IMR-90 (cell line): Measurements from ENCODE around the gene CXCR2. TPM values are rescaled to one million over a fixed set of nuclear protein-coding genes. Genes with fewer than 3 reads are reported as not detected.

Experiments
- ATAC-seq: fragments of 200-7000 bp; cut with Tn5 transposase; 2 replicates; pipeline ENCODE4 v1.9.1; 2020; ENCODE audit warnings: low read depth, mild to moderate bottlenecking, moderate library complexity
- BruUV-seq: library from RNA; stranded (reverse); fragments of 400-500 nt; replicated peaks from 2 replicates; lab custom pipeline; 2021; lab: Mats Ljungman, UMichigan
- CTCF ChIA-PET: fragments of 300-600 bp; formaldehyde crosslinking; extraction: SDS; loops from one replicate; lab custom pipeline; 2021; ENCODE audit warnings: antibody characterized with exemption; lab: Yijun Ruan, JAX
- POLR2A ChIA-PET: fragments of 300-600 bp; sonication (Branson Sonifier 250); formaldehyde crosslinking; loops from one replicate; lab custom pipeline; 2022; ENCODE audit warnings: antibody characterized with exemption; ENCODE audit not compliant: unreplicated experiment; lab: Charles Lee
- DNase-seq: peaks from one replicate; pipeline ENCODE4 v3.0.0; 2013
- H2AFZ ChIP-seq: replicated peaks from 2 replicates; pipeline ENCODE3; 2013; ENCODE audit warnings: low read length, mild to moderate bottlenecking; ENCODE audit not compliant: poor library complexity
- H2AK5ac ChIP-seq: 2 replicates; pipeline ENCODE4 v1.6.1; 2013; ENCODE audit warnings: low read depth, low read length, inconsistent platforms
- H2AK9ac ChIP-seq: replicated peaks from 2 replicates; pipeline ENCODE3; 2013; ENCODE audit warnings: mild to moderate bottlenecking, low read depth, low read length, moderate library complexity; ENCODE audit not compliant: poor library complexity
- H2BK120ac ChIP-seq: 2 replicates; pipeline ENCODE4 v1.6.1; 2013; ENCODE audit warnings: low read depth, low read length, inconsistent platforms
- H2BK15ac ChIP-seq: 3 replicates; pipeline ENCODE4 v1.6.1; 2013; ENCODE audit warnings: low read depth, low read length, inconsistent platforms
- H2BK20ac ChIP-seq: 2 replicates; pipeline ENCODE4 v1.6.1; 2013; ENCODE audit warnings: low read depth, mild to moderate bottlenecking, inconsistent platforms, low read length, moderate library complexity
- H2BK5ac ChIP-seq: 2 replicates; pipeline ENCODE4 v1.6.1; 2013; ENCODE audit warnings: mild to moderate bottlenecking, low read depth, low read length, inconsistent platforms; ENCODE audit not compliant: poor library complexity, severe bottlenecking
- H3K14ac ChIP-seq: replicated peaks from 2 replicates; pipeline ENCODE4 v1.6.1; 2013; ENCODE audit warnings: low read depth, low read length, inconsistent platforms
- H3K18ac ChIP-seq: 2 replicates; pipeline ENCODE4 v1.6.1; 2013; ENCODE audit warnings: low read depth, low read length, control low read depth
- H3K23ac ChIP-seq: 2 replicates; pipeline ENCODE4 v1.6.1; 2013; ENCODE audit warnings: low read depth, low read length, inconsistent platforms
- H3K27ac ChIP-seq: 2 replicates; pipeline ENCODE4 v1.5.1; 2013; ENCODE audit warnings: mild to moderate bottlenecking, control low read depth, low read length; ENCODE audit not compliant: insufficient read depth
- H3K27me3 ChIP-seq: 2 replicates; pipeline ENCODE4 v1.6.1; 2013; ENCODE audit warnings: low read length; ENCODE audit not compliant: control insufficient read depth, insufficient read depth
- H3K36me3 ChIP-seq: 2 replicates; pipeline ENCODE4 v1.6.1; 2013; ENCODE audit warnings: low read length, mixed read lengths; ENCODE audit not compliant: control insufficient read depth, insufficient read depth
- H3K4ac ChIP-seq: 2 replicates; pipeline ENCODE4 v1.6.1; 2013; ENCODE audit warnings: low read depth, low read length, inconsistent platforms
- H3K4me1 ChIP-seq: 2 replicates; pipeline ENCODE4 v1.6.1; 2013; ENCODE audit warnings: low read length, mixed read lengths; ENCODE audit not compliant: control insufficient read depth, insufficient read depth
- H3K4me2 ChIP-seq: 2 replicates; pipeline ENCODE4 v1.6.1; 2013; ENCODE audit warnings: low read depth, mild to moderate bottlenecking, control low read depth, low read length, moderate library complexity
- H3K4me3 ChIP-seq: 2 replicates; pipeline ENCODE4 v1.5.1; 2013; ENCODE audit warnings: low read depth, mild to moderate bottlenecking, control low read depth, low read length, moderate library complexity; ENCODE audit not compliant: insufficient read depth
- H3K56ac ChIP-seq: 2 replicates; pipeline ENCODE4 v1.6.1; 2013; ENCODE audit warnings: low read length, inconsistent platforms; ENCODE audit not compliant: insufficient read depth; ENCODE audit errors: extremely low read depth
- H3K79me1 ChIP-seq, 2 experiments: 2 replicates each; pipeline ENCODE4 v1.6.1; 2013; ENCODE audit warnings: low read length in 2 of 2, inconsistent platforms in 1 of 2, low read depth in 1 of 2
- H3K9ac ChIP-seq: 2 replicates; pipeline ENCODE4 v1.6.1; 2013; ENCODE audit warnings: low read depth, low read length, control low read depth
- H3K9me1 ChIP-seq: 2 replicates; pipeline ENCODE4 v1.6.1; 2013; ENCODE audit warnings: low read length, inconsistent platforms; ENCODE audit not compliant: insufficient read depth
- H3K9me3 ChIP-seq: 2 replicates; pipeline ENCODE4 v1.6.1; 2013; ENCODE audit warnings: low read length; ENCODE audit not compliant: control insufficient read depth, insufficient read depth
- H4K20me1 ChIP-seq: 2 replicates; pipeline ENCODE4 v1.6.1; 2013; ENCODE audit warnings: low read length, inconsistent platforms; ENCODE audit not compliant: insufficient read depth
- H4K5ac ChIP-seq: 2 replicates; pipeline ENCODE4 v1.6.1; 2013; ENCODE audit warnings: mild to moderate bottlenecking, low read depth, low read length, control low read depth
- H4K8ac ChIP-seq, 2 experiments: 2 replicates each; pipeline ENCODE4 v1.6.1; 2013; ENCODE audit warnings: low read depth in 2 of 2, low read length in 2 of 2, control low read depth in 1 of 2, inconsistent platforms in 1 of 2
- H4K91ac ChIP-seq: 2 replicates; pipeline ENCODE4 v1.6.1; 2013; ENCODE audit warnings: low read depth, low read length, inconsistent platforms; ENCODE audit not compliant: insufficient read depth
- BHLHE40 ChIP-seq: fragments of 150-350 bp; IDR thresholded peaks from 2 replicates; pipeline ENCODE4 v1.6.1; 2016; ENCODE audit warnings: mild to moderate bottlenecking, low read depth, low read length
- CEBPB ChIP-seq: IDR thresholded peaks from 2 replicates; pipeline ENCODE4 v1.6.1; 2012; ENCODE audit warnings: low read depth, low read length, improper control_type of control experiment
- CHD1 ChIP-seq: IDR thresholded peaks from 2 replicates; pipeline ENCODE4 v1.6.1; 2012; ENCODE audit warnings: low read depth, low read length, improper control_type of control experiment
- CTCF ChIP-seq: conservative IDR thresholded peaks from 2 replicates; pipeline ENCODE4 v1.5.1; 2012; ENCODE audit warnings: mild to moderate bottlenecking, low read depth, low read length, improper control_type of control experiment
- ELK1 ChIP-seq: fragments of 150-350 bp; IDR thresholded peaks from 2 replicates; pipeline ENCODE4 v1.6.1; 2016; ENCODE audit warnings: low read depth, mild to moderate bottlenecking, low read length, moderate library complexity, borderline replicate concordance
- FOS ChIP-seq: fragments of 150-350 bp; IDR thresholded peaks from 2 replicates; pipeline ENCODE4 v1.6.1; 2016; ENCODE audit warnings: low read depth, low read length
- MAFK ChIP-seq: IDR thresholded peaks from 2 replicates; pipeline ENCODE4 v1.6.1; 2012; ENCODE audit warnings: low read depth, low read length, improper control_type of control experiment
- MAZ ChIP-seq: IDR thresholded peaks from 2 replicates; pipeline ENCODE4 v1.6.1; 2012; ENCODE audit warnings: low read depth, mild to moderate bottlenecking, low read length, improper control_type of control experiment, moderate library complexity, borderline replicate concordance
- MXI1 ChIP-seq: IDR thresholded peaks from 2 replicates; pipeline ENCODE4 v1.6.1; 2012; ENCODE audit warnings: low read depth, mild to moderate bottlenecking, low read length, moderate library complexity, borderline replicate concordance
- NFE2L2 ChIP-seq: fragments of 150-350 bp; IDR thresholded peaks from 2 replicates; pipeline ENCODE4 v1.6.1; 2016; ENCODE audit warnings: low read depth, mild to moderate bottlenecking, low read length
- POLR2A ChIP-seq: IDR thresholded peaks from 2 replicates; pipeline ENCODE4 v1.6.1; 2012; ENCODE audit warnings: mild to moderate bottlenecking, low read depth, low read length
- RAD21 ChIP-seq: IDR thresholded peaks from 2 replicates; pipeline ENCODE4 v1.6.1; 2012; ENCODE audit warnings: low read length, improper control_type of control experiment
- RCOR1 ChIP-seq: IDR thresholded peaks from 2 replicates; pipeline ENCODE4 v1.6.1; 2012; ENCODE audit warnings: mild to moderate bottlenecking, low read length, improper control_type of control experiment; ENCODE audit not compliant: insufficient replicate concordance
- RFX5 ChIP-seq: IDR thresholded peaks from 2 replicates; pipeline ENCODE4 v1.8.0; 2012; ENCODE audit warnings: low read depth, mild to moderate bottlenecking, low read length, moderate library complexity
- SMC3 ChIP-seq: fragments of 150-350 bp; IDR thresholded peaks from 2 replicates; pipeline ENCODE4 v1.6.1; 2016; ENCODE audit warnings: low read depth, mild to moderate bottlenecking, antibody characterized with exemption, low read length, moderate library complexity
- USF2 ChIP-seq: fragments of 150-350 bp; IDR thresholded peaks from 2 replicates; pipeline ENCODE4 v1.6.1; 2017; ENCODE audit warnings: mild to moderate bottlenecking, antibody characterized with exemption, low read length, low read depth
- WGBS, 2 experiments: methylation state at CpG; one replicate each; pipeline versions ENCODE4 v1.1.5 to v1.1.7; 2013; ENCODE audit warnings: missing lambda C conversion rate in 2 of 2; ENCODE audit not compliant: insufficient read length in 1 of 2; ENCODE audit errors: extremely low coverage in 2 of 2; 5-methylcytosine and 5-hydroxymethylcytosine counted together
- dilution Hi-C: fragments of 300-500 bp; cut with HindIII; formaldehyde crosslinking; loops from one replicate; pipeline ENCODE4 v1.14.3; 2018; ENCODE audit warnings: low sequenced_read_pairs; ENCODE audit not compliant: unreplicated experiment
- in situ Hi-C: fragments of 300-500 bp; cut with MboI; formaldehyde crosslinking; loops from 3 replicates; pipeline ENCODE4 v1.14.3; 2019; ENCODE audit warnings: low sequenced_read_pairs, inconsistent platforms, mixed read lengths
- intact Hi-C: fragments of 100-400 bp; cut with micrococcal nuclease; formaldehyde crosslinking; loops from 2 replicates; pipeline ENCODE4 v1.10.0; 2022
- polyA plus RNA-seq, 3 experiments: library from polyadenylated mRNA; depleted of rRNA; stranded (reverse); fragments of >200 nt; gene quantifications; 2 replicates each; pipeline ENCODE4 v1.2.3, GENCODE V29; 2012; ENCODE audit warnings: low replicate concordance in 1 of 3
- total RNA-seq: library from RNA; depleted of rRNA; stranded (reverse); fragments of >200 nt; gene quantifications from 2 replicates; pipeline ENCODE4 v1.2.3, GENCODE V29; 2012

Gene CXCR2
- total and polyA plus RNA-seq, 2 of the 4 experiments (the other 2 are of a cell fraction), result not detected

GRCh38 chr2:218184331-218184730 lies 58.5 kb downstream of the CXCR2 start:
- Histone ChIP-seq H3K27me3 (peaks cover 44% of the 10 kb centered on the region), H2AK9ac (no peak overlapping the region), H3K23ac (no peak overlapping the region), H3K14ac (no peak overlapping the region), H3K4ac (no peak overlapping the region), H4K20me1 (no peaks in the 10 kb centered on the region), H3K56ac (no peak overlapping the region), H3K36me3 (no peaks in the 10 kb centered on the region), H2BK120ac (no peak overlapping the region), H2BK20ac (no peak overlapping the region), H3K4me3 (no peak overlapping the region), H3K27ac (no peak overlapping the region), H3K9me1 (no peaks in the 10 kb centered on the region), H2AK5ac (no peak overlapping the region), H4K8ac (no peak overlapping the region), H3K9ac (no peak overlapping the region), H4K91ac (no peak overlapping the region), H2AFZ (no peak overlapping the region), H2BK5ac (no peak overlapping the region), H3K4me1 (no peaks in the 10 kb centered on the region; the same call in 1 of the 2 replicates), H3K9me3 (no peaks in the 10 kb centered on the region), H3K18ac (no peak overlapping the region), H3K4me2 (no peak overlapping the region), H3K79me1 (no peaks in the 10 kb centered on the region), H2BK15ac (no peak overlapping the region), H4K5ac (no peak overlapping the region)
- intact Hi-C loops, result no loop called here
- POLR2A ChIA-PET, result no interaction called here
- no peak for DNase-seq
- no peak for ATAC-seq
- TF ChIP-seq BHLHE40 (no peak), CHD1 (no peak), MAZ (no peak), RFX5 (no peak), NFE2L2 (no peak), POLR2A (no peak), MXI1 (no peak), USF2 (no peak), CEBPB (no peak), SMC3 (no peak), ELK1 (no peak), RAD21 (no peak), MAFK (no peak), FOS (no peak), CTCF (no peak), RCOR1 (no peak)
- in situ Hi-C loops, result no loop called here
- dilution Hi-C loops, result no loop called here
- CTCF ChIA-PET, result no interaction called here
- no TSS peak for BruUV-seq
- no CpG with 5 or more reads among the region's 1 CpG for WGBS, 2 experiments
